HG03060 (cell line): ENCODE measurements around the gene DUOX1.

ENCODE experiments used
- ATAC-seq: cut with Tn5 transposase; IDR thresholded peaks from one replicate; pipeline ENCODE4 v1.9.1; 2021; ENCODE audit warnings: low read depth, moderate number of reproducible peaks; ENCODE audit not compliant: unreplicated experiment

Gene DUOX1

GRCh38 chr15:45105586-45105985, 24.2 kb upstream of the DUOX1 start:
- ATAC-seq = no peak

- ATAC-seq = no peak
Observed at GRCh38 chr15:45106002-45106790, 23.6 kb upstream of the DUOX1 start.

- no peak for ATAC-seq
Observed at GRCh38 chr15:45107941-45108630, 21.7 kb upstream of the DUOX1 start.

- no peak for ATAC-seq
Observed at GRCh38 chr15:45110256-45110820, 19.5 kb upstream of the DUOX1 start.

- ATAC-seq = no peak
Observed at GRCh38 chr15:45111390-45112142, 18.2 kb upstream of the DUOX1 start.

GRCh38 chr15:45112143-45112590, 17.6 kb upstream of the DUOX1 start:
- ATAC-seq = no peak

- ATAC-seq = no peak
Observed at GRCh38 chr15:45112591-45113379, 17.0 kb upstream of the DUOX1 start.

GRCh38 chr15:45113380-45113990, 16.3 kb upstream of the DUOX1 start:
- ATAC-seq = no peak

GRCh38 chr15:45114076-45114750, 15.6 kb upstream of the DUOX1 start, which contains the start of the genes DUOX2 and DUOXA2:
TSS of gene DUOX2 (minus strand) at chr15:45114172. CDS start at chr15:45113411, 761 bp downstream.
TSS of gene DUOXA2 (plus strand) at chr15:45114326. CDS start at chr15:45114606, 280 bp downstream.
- no peak for ATAC-seq

- no peak for ATAC-seq
Observed at GRCh38 chr15:45114751-45115085, 15.1 kb upstream of the DUOX1 start.

GRCh38 chr15:45115312-45115820, 14.4 kb upstream of the DUOX1 start:
- no peak for ATAC-seq

GRCh38 chr15:45116006-45116481, 13.8 kb upstream of the DUOX1 start:
- no peak for ATAC-seq

- ATAC-seq = no peak
Observed at GRCh38 chr15:45116482-45117307, 13.1 kb upstream of the DUOX1 start.

GRCh38 chr15:45117308-45118130, 12.3 kb upstream of the DUOX1 start:
- ATAC-seq = peak; percentile 19

- ATAC-seq = peak; percentile 59
Observed at GRCh38 chr15:45118131-45118588, 11.6 kb upstream of the DUOX1 start.

- no peak for ATAC-seq
Observed at GRCh38 chr15:45118996-45119395, 10.8 kb upstream of the DUOX1 start.
